Activated T-cell treated with anti-CD3 and anti-CD28 coated beads for 4 hours (primary cell): ENCODE measurements around the gene CDH5.

ENCODE experiments used
- DNase-seq: peaks from one replicate; pipeline ENCODE4 v3.0.0-alpha.2; 2020

CDH5 gene

GRCh38 chr16:66354034-66354909 lies 12.2 kb upstream of the CDH5 start:
- no peak for DNase-seq

- no peak for DNase-seq
These were observed 11.0 kb upstream of the CDH5 start for GRCh38 chr16:66355526-66355925.

- no peak for DNase-seq
These were observed 9.0 kb upstream of the CDH5 start for GRCh38 chr16:66357523-66357928.

GRCh38 chr16:66358231-66358630 lies 8.3 kb upstream of the CDH5 start:
- DNase-seq, result no peak

GRCh38 chr16:66359012-66359411 lies 7.5 kb upstream of the CDH5 start:
- no peak for DNase-seq

GRCh38 chr16:66359811-66360608 lies 6.5 kb upstream of the CDH5 start:
- no peak for DNase-seq

GRCh38 chr16:66360624-66361324 lies 5.7 kb upstream of the CDH5 start:
- DNase-seq, result no peak

GRCh38 chr16:66361604-66362135 lies 4.8 kb upstream of the CDH5 start:
- no peak for DNase-seq

GRCh38 chr16:66363211-66363777 lies 3.2 kb upstream of the CDH5 start:
- no peak for DNase-seq

GRCh38 chr16:66364117-66364958 lies 2.2 kb upstream of the CDH5 start:
- no peak for DNase-seq

GRCh38 chr16:66364959-66365306 lies 1.6 kb upstream of the CDH5 start:
- DNase-seq, result no peak

GRCh38 chr16:66365651-66366050 lies 840 bp upstream of the CDH5 start:
- no peak for DNase-seq

GRCh38 chr16:66367968-66368891 lies 1.7 kb downstream of the CDH5 start:
- no peak for DNase-seq

GRCh38 chr16:66369055-66369592 lies 2.6 kb downstream of the CDH5 start:
- DNase-seq, result no peak

GRCh38 chr16:66370786-66371684 lies 4.5 kb downstream of the CDH5 start:
- no peak for DNase-seq

GRCh38 chr16:66372078-66372897 lies 5.8 kb downstream of the CDH5 start:
- no peak for DNase-seq

- no peak for DNase-seq
These were observed 6.3 kb downstream of the CDH5 start for GRCh38 chr16:66372898-66373155.

- no peak for DNase-seq
These were observed 7.2 kb downstream of the CDH5 start for GRCh38 chr16:66373667-66374066.

- DNase-seq, result no peak
These were observed 7.7 kb downstream of the CDH5 start for GRCh38 chr16:66374176-66374575.
